CD4-positive, alpha-beta T cell treated with Interleukin-10 for 1 hour (primary cell): ENCODE results near the gene UBXN7.
"Not testable (repeated sequence)": the region's sequence is repeated elsewhere in the genome, so short reads cannot be mapped to it uniquely, and the experiment has no call there.

Experiments used
- DNase-seq: peaks from one replicate; pipeline ENCODE4 v3.0.0-alpha.2; 2020

Gene UBXN7

GRCh38 chr3:196314597-196314996 is 117.6 kb downstream of the UBXN7 start:
- no peak for DNase-seq

DNA sequence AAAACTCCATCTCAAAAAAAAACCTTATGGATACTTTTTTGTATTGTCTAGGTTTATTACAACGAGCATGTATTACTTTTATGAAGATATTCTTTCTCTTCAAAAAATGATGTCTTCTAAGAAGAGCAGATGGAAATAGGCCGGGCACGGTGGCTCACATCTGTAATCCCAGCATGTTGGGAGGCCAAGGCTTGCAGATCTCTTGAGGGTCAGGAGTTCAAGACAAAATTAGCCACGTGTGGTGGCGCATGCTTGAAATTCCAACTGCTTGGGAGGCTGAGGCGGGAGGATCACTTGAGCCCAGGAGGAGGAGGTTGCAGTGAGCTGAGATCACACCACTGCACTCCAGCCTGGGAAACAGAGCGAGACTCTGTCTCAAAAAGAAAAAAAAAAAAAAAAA is 118.1 kb downstream of the UBXN7 start:
- DNase-seq = not testable (repeated sequence)

DNA sequence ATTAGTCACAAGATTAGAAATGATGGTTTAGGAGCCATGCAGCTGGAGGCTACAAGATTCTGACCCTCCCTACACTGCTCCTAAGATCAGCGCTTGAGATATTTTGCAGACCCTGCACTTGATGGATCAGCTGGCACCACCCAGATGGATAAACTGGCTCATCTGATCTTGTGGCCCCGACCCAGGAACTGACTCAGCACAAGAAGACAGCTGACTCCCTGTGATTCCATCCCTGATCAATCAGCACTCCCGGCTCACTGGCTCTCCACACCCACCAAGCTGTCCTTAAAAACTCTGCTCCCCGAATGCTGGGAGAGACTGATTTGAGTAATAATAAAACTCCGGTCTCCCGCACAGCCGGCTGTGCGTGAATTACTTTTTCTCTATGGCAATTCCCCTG is 129.3 kb downstream of the UBXN7 start:
- not testable (repeated sequence) for DNase-seq

DNA sequence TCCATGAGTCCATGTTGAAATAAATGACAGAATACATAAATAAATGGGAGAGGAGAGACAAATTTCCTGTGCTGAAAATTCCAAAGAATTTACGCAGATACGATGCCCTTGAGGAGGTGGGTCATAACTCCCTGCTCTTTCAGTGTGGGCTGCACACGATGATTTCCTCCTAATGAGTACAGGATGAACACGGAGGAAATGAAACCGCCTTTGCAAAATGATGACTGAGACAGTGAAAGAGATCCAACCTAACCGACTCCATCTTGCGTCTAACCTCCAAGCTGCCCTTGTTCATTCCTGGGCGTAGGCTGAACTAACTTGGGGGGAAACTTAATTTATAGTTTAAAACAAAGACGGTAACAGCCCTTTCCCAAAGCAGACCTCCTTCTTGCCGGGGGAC is 129.7 kb downstream of the UBXN7 start:
- not testable (repeated sequence) for DNase-seq

- no peak for DNase-seq
These were observed 133.7 kb downstream of the UBXN7 start for GRCh38 chr3:196298521-196298920.
